ENCODE results near the gene LANCL1.

The LANCL1 gene

DNA sequence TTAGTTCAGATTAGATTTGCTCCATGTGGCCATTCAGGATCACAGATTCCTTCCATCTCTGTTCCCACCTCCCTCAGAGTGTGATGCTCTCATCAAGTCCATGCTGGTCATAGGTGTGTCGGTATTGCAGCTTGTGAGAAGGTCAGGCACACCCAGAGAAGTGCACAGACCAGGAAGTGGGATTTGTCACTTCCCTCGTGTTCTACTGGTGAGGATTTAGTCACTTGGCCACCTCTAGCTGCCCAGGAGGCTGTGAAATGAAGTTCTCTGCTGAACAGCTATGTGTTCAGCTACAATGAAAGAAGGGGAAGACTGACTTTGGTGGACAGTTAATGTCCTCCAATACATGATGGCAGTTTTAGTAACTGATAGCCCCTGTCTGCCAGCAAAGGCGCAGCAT is 3.5 kb upstream of the LANCL1 start:
- TF ChIP-seq, protein P1, sequence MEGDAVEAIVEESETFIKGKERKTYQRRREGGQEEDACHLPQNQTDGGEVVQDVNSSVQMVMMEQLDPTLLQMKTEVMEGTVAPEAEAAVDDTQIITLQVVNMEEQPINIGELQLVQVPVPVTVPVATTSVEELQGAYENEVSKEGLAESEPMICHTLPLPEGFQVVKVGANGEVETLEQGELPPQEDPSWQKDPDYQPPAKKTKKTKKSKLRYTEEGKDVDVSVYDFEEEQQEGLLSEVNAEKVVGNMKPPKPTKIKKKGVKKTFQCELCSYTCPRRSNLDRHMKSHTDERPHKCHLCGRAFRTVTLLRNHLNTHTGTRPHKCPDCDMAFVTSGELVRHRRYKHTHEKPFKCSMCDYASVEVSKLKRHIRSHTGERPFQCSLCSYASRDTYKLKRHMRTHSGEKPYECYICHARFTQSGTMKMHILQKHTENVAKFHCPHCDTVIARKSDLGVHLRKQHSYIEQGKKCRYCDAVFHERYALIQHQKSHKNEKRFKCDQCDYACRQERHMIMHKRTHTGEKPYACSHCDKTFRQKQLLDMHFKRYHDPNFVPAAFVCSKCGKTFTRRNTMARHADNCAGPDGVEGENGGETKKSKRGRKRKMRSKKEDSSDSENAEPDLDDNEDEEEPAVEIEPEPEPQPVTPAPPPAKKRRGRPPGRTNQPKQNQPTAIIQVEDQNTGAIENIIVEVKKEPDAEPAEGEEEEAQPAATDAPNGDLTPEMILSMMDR (IDR thresholded peaks at IDR 0.05; ENCODE audit: borderline replicate concordance, insufficient read depth, low read depth, low read length) = no peak
- H3K4me3 ChIP-seq (ENCODE audit: low read depth, low read length) = no peak overlapping the region

DNA sequence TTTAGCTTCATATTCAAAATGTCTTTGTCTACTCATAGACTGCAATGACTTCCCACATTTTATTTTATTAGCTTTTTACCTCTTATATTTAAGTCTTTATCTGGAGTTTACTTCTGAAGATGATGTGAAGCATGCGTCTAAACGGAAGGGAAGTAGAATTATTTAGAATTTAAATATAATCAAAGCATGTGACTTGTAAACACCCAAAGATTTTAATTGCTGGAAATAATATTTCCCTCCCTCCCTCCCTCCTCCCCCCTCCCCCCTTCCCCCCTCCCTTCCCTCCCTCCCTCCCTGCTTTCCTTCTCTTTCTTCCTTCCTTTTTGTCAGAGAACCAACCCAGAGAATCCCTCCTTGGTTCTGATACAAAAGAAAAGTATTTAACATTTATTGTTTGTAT is 2.1 kb upstream of the LANCL1 start:
- H3K4me3 ChIP-seq (ENCODE audit: low read depth, low read length) = no peak overlapping the region
- TF ChIP-seq, protein P1 (IDR thresholded peaks at IDR 0.05; ENCODE audit: borderline replicate concordance, insufficient read depth, low read depth, low read length) = no peak

DNA sequence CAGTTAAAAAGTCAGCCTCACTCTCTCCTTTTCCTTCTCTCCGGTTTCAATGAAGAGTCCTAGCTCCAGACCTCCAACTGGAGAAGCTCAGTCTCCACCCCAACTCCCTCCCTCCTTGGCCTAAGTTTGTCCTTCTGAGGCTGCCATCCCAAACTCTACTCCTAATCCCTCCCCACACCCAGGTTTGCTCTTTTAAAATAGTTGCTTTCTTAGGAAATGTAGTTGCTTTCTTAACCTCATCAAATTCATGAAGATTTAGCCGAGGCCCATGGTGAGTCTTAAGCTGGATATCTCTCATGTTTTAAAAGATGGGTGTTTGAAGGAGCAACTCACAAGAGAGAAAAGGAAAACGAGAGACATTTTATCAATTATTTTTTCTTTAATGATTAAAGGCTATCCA is 937 bp upstream of the LANCL1 start:
- no peak overlapping the region for H3K4me3 ChIP-seq (ENCODE audit: low read depth, low read length)
- TF ChIP-seq, protein P1 (IDR thresholded peaks at IDR 0.05; ENCODE audit: borderline replicate concordance, insufficient read depth, low read depth, low read length) = no peak

DNA sequence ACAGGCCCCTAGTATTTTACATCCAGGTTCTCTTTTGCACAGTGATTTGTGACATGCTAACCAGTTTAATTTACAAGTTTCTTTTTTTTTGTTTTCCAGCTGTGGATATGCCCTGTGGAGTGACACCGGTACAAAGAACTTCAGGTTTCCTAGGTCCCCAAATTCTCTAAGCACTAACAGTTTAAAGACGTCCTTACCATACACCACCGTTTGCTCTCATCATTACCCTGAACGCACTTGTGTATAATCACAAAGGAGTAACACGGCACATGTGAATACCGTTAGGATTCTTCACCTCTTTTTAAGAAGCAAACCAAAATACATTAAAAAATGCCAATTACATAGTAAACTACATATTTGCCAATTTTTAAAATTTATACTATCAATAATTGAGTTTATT is 853 bp downstream of the LANCL1 start:
- H3K4me3 ChIP-seq (ENCODE audit: low read depth, low read length) = no peak overlapping the region
- TF ChIP-seq, protein P1 (IDR thresholded peaks at IDR 0.05; ENCODE audit: borderline replicate concordance, insufficient read depth, low read depth, low read length) = no peak

DNA sequence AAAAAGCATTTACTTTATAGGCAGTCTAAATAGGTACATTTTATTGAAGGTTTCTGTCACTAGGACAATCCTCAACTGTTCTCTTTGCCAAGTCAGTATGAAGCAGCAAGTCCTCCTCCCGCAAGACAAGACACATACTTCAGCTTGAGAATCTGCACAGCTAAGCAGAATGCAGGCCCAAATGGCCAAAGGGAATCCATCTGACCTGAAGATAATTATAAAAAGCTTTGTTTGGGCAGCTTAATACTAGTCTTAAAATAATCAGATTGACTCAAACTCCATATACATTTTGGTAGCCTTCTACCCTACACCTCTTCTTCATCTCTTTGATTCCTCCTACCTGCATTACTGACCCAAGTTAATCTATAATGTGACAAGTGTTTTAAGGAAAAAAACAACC is 1.8 kb downstream of the LANCL1 start:
- no peak overlapping the region for H3K4me3 ChIP-seq (ENCODE audit: low read depth, low read length)
- TF ChIP-seq, protein P1 (IDR thresholded peaks at IDR 0.05; ENCODE audit: borderline replicate concordance, insufficient read depth, low read depth, low read length) = no peak

DNA sequence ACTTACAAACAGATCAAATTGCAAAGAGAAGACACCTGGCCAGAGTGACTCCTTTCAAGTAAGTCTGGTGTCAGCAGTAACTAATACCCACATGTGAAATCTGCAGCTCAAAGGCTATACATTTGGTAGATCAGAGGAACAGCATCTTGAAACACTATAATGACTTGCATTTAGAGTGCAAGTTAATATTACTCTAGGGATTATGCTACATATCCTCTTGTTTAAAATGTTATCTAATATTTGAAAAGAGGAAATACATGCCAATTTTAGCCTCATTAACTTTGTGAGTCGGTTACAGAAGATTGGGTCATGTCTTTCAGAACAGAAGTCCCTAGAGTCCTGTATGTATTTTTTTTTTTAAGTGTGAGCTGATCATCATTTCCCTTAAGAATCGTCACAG is 15.2 kb downstream of the LANCL1 start:
- TF ChIP-seq, protein P1 (IDR thresholded peaks at IDR 0.05; ENCODE audit: borderline replicate concordance, insufficient read depth, low read depth, low read length) = no peak
- no peak overlapping the region for H3K4me3 ChIP-seq (ENCODE audit: low read depth, low read length)

DNA sequence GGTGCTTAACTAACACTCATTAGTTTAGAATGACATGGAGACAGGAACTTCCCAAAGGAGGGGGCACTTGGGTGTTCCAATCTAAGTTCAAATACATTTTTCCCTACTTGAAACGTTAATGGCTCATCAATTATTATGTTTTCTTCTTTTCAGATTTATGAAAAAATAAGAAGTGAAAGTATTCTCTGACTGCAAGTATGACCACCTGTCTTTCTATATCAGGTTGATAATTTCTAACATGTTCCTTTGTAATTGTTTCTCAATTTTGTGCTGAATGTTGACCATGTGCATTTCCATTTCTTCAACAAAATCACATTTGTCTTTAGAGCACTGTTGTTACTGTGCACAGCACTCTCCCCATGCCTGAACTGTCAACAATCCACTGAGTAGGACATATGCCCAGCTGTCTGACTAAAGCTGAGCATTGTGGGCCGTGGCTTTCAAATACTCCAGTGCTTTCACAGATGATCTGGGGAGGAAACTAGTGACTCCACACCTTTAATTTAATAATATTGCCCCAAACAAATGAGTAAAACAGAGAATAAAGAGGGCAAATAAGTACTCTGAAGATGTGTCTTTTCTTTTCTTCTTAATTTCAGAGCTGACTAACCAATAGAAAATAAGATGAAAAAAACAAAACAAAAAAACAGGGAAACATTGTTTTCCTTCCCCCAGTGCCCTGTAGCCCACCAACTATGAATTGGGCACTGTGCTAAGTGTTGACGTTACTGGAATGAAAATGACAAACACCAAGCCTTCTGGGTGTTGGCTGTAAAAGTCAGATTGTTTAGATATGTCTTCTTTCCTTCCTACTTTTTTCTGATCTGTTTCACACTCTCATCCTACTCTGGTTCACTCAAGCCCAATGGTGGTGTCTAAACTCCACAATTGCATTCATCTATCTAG is 16.0 kb downstream of the LANCL1 start:
- H3K4me3 ChIP-seq (ENCODE audit: low read depth, low read length) = no peak overlapping the region
- TF ChIP-seq, protein P1 (IDR thresholded peaks at IDR 0.05; ENCODE audit: borderline replicate concordance, insufficient read depth, low read depth, low read length) = no peak

All from GM12875 (cell line).